ENCODE data around the gene HYCC2.
"Not testable (repeated sequence)": the region's sequence is repeated elsewhere in the genome, so short reads cannot be mapped to it uniquely, and the experiment has no call there.

The HYCC2 gene

GRCh38 chr2:201070948-201071478, 458 bp downstream of the HYCC2 start (continued):
- no peak for TF ChIP-seq ZNF239 (tag by site-specific recombination; IDR thresholded peaks at IDR 0.05)
- TF ChIP-seq GLIS2 (tag by site-specific recombination; IDR thresholded peaks at IDR 0.05): peak; percentile 99
- TF ChIP-seq KLF1 (tag by site-specific recombination; IDR thresholded peaks at IDR 0.05): peak; percentile 76
- TF ChIP-seq, protein P1, sequence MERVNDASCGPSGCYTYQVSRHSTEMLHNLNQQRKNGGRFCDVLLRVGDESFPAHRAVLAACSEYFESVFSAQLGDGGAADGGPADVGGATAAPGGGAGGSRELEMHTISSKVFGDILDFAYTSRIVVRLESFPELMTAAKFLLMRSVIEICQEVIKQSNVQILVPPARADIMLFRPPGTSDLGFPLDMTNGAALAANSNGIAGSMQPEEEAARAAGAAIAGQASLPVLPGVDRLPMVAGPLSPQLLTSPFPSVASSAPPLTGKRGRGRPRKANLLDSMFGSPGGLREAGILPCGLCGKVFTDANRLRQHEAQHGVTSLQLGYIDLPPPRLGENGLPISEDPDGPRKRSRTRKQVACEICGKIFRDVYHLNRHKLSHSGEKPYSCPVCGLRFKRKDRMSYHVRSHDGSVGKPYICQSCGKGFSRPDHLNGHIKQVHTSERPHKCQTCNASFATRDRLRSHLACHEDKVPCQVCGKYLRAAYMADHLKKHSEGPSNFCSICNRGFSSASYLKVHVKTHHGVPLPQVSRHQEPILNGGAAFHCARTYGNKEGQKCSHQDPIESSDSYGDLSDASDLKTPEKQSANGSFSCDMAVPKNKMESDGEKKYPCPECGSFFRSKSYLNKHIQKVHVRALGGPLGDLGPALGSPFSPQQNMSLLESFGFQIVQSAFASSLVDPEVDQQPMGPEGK (tag by site-specific recombination; IDR thresholded peaks at IDR 0.05): peak; percentile 94
- no peak for TF ChIP-seq ZNF639 (tag by site-specific recombination; IDR thresholded peaks at IDR 0.05)
- peak; percentile 96 for TF ChIP-seq EGR2 (tag by site-specific recombination; IDR thresholded peaks at IDR 0.05; ENCODE audit: low read depth)
- TF ChIP-seq, protein P2, sequence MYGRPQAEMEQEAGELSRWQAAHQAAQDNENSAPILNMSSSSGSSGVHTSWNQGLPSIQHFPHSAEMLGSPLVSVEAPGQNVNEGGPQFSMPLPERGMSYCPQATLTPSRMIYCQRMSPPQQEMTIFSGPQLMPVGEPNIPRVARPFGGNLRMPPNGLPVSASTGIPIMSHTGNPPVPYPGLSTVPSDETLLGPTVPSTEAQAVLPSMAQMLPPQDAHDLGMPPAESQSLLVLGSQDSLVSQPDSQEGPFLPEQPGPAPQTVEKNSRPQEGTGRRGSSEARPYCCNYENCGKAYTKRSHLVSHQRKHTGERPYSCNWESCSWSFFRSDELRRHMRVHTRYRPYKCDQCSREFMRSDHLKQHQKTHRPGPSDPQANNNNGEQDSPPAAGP (tag by site-specific recombination; IDR thresholded peaks at IDR 0.05): no peak

DNA sequence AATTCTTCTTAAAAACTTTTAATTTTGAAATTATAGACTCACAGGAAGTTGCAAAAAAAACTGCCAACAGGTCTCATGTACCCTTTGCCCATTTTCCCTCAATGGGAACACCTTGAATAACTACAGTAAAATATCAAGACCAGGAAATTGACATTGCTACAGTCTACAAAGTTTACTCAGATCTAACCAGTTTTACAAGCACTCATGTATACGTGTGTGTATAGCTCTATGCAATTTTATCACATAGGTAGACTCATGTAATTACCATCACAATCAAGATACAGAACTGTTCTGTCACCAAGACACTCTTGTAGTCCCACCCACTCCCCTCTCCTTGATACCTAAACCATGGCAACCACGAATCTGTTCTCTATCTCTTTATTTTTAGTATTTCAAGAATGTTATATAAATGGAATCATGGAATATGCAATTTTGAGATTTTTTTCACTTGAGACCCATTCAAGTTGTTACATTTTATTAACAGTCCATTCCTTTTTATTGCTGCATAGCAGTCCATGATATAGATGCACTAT, 6.6 kb downstream of the HYCC2 start:
- Histone ChIP-seq H3K4me3 (ENCODE audit: low read depth, low read length) (no peak overlapping the region), H3K9me3 (ENCODE audit: control insufficient read depth, insufficient read depth, low read depth, low read length) (no peaks in the 10 kb centered on the region), H3K27ac (ENCODE audit: extremely low read depth, low read depth, low read length) (no peak overlapping the region), H3K4me1 (ENCODE audit: control insufficient read depth, insufficient read depth, low read length) (0 out of 2 replicates have a peak, but pooled peaks cover 3% of the 10 kb centered on the region), H3K36me3 (ENCODE audit: control insufficient read depth in 2 of 2, insufficient read depth in 1 of 2, low read length in 2 of 2) (peaks cover 0 to 2% of the 10 kb centered on the region in 2 experiments; a peak in 2 of 3 replicates)
- ChIA-PET POLR2A (no interaction called here), CTCF (interaction anchor here (0.8 kb wide), 1 partner anchor 163 kb away, joined by 3 read pairs; no protein-coding TSS in a partner anchor)
- TF ChIP-seq SCRT1 (tag by site-specific recombination; IDR thresholded peaks at IDR 0.05; ENCODE audit: borderline replicate concordance): no peak
- no peak for TF ChIP-seq ZNF16 (tag by site-specific recombination; IDR thresholded peaks at IDR 0.05; ENCODE audit: low read depth)

DNA sequence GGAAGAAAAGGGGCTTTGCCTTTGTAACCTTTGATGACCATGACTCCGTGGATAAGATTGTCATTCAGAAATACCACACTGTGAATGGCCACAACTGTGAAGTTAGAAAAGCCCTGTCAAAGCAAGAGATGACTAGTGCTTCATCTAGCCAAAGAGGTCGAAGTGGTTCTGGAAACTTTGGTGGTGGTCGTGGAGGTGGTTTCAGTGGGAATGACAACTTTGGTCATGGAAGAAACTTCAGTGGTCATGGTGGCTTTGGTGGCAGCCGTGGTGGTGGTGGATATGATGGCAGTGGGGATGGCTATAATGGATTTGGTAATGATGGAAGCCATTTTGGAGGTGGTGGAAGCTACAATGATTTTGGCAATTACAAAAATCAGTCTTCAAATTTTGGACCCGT, 8.0 kb downstream of the HYCC2 start:
- H3K27ac ChIP-seq (ENCODE audit: extremely low read depth, low read depth, low read length); H3K9me3 ChIP-seq (ENCODE audit: control insufficient read depth, insufficient read depth, low read depth, low read length); H3K4me1 ChIP-seq (ENCODE audit: control insufficient read depth, insufficient read depth, low read length); H3K36me3 ChIP-seq (ENCODE audit: control insufficient read depth in 2 of 2, insufficient read depth in 1 of 2, low read length in 2 of 2); POLR2A ChIA-PET; H3K4me3 ChIP-seq (ENCODE audit: low read depth, low read length): not testable (repeated sequence)
- CTCF ChIA-PET: interaction anchor here (0.6 kb wide), 1 partner anchor 303 kb away, joined by 3 read pairs; no protein-coding TSS in a partner anchor

GRCh38 chr2:201059961-201060755, 11.3 kb downstream of the HYCC2 start:
- Histone ChIP-seq H3K27ac (ENCODE audit: extremely low read depth, low read depth, low read length) (no peak overlapping the region), H3K4me3 (ENCODE audit: low read depth, low read length) (no peak overlapping the region), H3K36me3 (ENCODE audit: control insufficient read depth in 2 of 2, insufficient read depth in 1 of 2, low read length in 2 of 2) (peaks cover 0 to 2% of the 10 kb centered on the region in 2 experiments; a peak in 2 of 3 replicates), H3K9me3 (ENCODE audit: control insufficient read depth, insufficient read depth, low read depth, low read length) (no peaks in the 10 kb centered on the region), H3K4me1 (ENCODE audit: control insufficient read depth, insufficient read depth, low read length) (peaks cover 11% of the 10 kb centered on the region)
- POLR2A ChIA-PET: no interaction called here
- TF ChIP-seq ZNF292 (tag by site-specific recombination; IDR thresholded peaks at IDR 0.05; ENCODE audit: borderline replicate concordance, low read depth) (no peak), ZBTB48 (tag by site-specific recombination; IDR thresholded peaks at IDR 0.05) (no peak), ZNF518A (tag by site-specific recombination; conservative IDR thresholded peaks at IDR 0.05; ENCODE audit: low read depth) (no peak), ZNF658 (tag by site-specific recombination; IDR thresholded peaks at IDR 0.05) (no peak), ZSCAN5A (tag by site-specific recombination; IDR thresholded peaks at IDR 0.05) (no peak), ZBTB1 (tag by site-specific recombination; IDR thresholded peaks at IDR 0.05) (no peak), ZNF239 (tag by site-specific recombination; IDR thresholded peaks at IDR 0.05) (no peak), WT1 (tag by site-specific recombination; IDR thresholded peaks at IDR 0.05) (no peak)
- CTCF ChIA-PET: no interaction called here
